CD4-positive, alpha-beta T cell treated with Interleukin-17A for 4 hours (primary cell): ENCODE data around the gene DEFB131B.
"Not testable (repeated sequence)": the region's sequence is repeated elsewhere in the genome, so short reads cannot be mapped to it uniquely, and the experiment has no call there.

Source experiments
- DNase-seq: peaks from one replicate; pipeline ENCODE4 v3.0.0-alpha.2; 2020; ENCODE audit warnings: mixed read lengths

Gene DEFB131B, protein sequence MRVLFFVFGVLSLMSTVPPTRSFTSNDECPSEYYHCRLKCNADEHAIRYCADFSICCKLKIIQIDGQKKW

DNA sequence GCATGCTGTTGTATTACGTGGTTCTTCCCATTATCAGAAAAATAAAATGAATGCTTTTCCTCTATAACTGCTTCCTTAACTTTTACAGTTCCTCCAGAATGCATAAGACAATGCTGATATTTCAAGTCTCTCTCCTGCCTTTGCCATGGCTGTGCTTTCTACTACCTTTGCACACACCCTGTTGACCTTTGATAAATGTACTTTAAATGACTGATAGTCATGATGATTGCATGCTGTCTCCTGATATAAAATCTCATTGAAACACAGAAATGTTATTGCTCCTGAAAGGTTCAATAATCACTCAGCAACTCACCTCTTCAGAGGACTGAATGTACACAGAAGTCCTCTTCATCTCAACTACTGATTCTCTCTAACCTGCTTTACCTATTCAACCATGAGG, at the start of gene DEFB131B:
TSS of gene DEFB131B (plus strand) at position 395 of the 400 bp plus-strand sequence. CDS start at position 395, 0 bp downstream.
- DNase-seq = not testable (repeated sequence)

- not testable (repeated sequence) for DNase-seq
Observed at GRCh38 chr11:71829247-71829646, 49.0 kb upstream of the DEFB131B start.

DNA sequence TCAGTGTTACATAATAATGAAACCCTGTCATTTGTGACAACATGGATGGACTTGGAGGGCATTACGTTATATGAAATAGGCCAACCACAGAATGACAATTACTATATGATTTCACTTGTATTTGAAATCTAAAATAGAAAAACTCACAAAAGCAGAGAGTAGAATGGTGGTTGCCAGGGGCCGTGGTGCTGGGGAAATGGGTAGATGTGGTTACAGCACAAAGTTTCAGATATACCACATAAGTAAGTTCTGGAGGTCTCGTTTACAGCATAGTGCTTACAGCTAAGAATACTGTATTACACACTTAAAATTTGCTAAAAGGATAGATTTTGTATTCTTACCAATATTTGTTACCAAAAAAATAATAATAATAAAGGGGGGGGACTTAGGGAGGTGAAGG, 48.6 kb upstream of the DEFB131B start:
- not testable (repeated sequence) for DNase-seq

GRCh38 chr11:71832811-71833210, 45.4 kb upstream of the DEFB131B start, which contains the start of gene DEFB108B:
Gene DEFB108B (plus strand): TSS chr11:71833200. CDS start chr11:71833200, 0 bp downstream.
- not testable (repeated sequence) for DNase-seq

GRCh38 chr11:71842720-71843119, 35.5 kb upstream of the DEFB131B start:
- not testable (repeated sequence) for DNase-seq

- DNase-seq = not testable (repeated sequence)
Observed at GRCh38 chr11:71843355-71843754, 34.9 kb upstream of the DEFB131B start.

DNA sequence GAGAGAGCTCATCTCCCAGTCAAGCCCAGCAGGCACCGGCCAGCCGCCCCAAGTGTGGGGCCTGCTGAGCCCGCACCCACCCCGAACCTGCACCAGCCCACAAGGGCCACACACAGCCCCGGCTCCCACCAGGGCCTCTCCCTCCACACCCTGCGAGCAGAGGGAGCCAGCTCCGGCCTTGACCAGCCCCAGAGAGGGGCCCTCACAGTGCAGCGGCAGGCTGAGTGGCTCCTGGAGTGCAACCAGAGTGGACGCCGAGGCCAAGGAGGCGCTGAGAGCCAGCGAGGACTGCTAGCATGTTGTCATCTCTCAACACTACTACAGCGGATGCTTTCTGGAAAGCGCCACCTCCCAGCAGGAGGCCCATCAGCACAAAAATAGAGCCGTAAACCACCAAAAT, 34.4 kb upstream of the DEFB131B start:
- no peak for DNase-seq

- not testable (repeated sequence) for DNase-seq
Observed at GRCh38 chr11:71853895-71854294, 24.4 kb upstream of the DEFB131B start.

- DNase-seq = not testable (repeated sequence)
Observed at GRCh38 chr11:71855880-71856279, 22.4 kb upstream of the DEFB131B start.

DNA sequence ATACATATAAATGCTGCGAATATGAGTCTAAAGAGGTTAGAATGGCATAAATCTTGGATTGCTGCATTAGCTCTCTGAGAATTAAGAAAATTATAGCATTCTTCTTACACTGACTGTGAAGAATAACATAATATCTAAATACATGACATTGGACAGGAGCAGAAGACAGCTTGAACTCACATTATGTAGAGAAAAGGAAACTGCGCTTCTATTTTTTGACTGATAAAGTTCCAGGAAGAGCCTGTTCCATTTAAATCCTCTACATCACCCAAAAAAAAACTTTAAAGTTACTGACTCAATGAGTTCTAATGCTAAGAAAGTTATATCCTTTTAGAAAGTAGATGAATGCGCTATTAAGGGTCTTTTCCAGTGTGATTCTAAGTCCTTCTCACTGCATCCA, 17.4 kb upstream of the DEFB131B start:
- DNase-seq = not testable (repeated sequence)

GRCh38 chr11:71863978-71864627, 14.2 kb upstream of the DEFB131B start:
- DNase-seq = peak; percentile 14

DNA sequence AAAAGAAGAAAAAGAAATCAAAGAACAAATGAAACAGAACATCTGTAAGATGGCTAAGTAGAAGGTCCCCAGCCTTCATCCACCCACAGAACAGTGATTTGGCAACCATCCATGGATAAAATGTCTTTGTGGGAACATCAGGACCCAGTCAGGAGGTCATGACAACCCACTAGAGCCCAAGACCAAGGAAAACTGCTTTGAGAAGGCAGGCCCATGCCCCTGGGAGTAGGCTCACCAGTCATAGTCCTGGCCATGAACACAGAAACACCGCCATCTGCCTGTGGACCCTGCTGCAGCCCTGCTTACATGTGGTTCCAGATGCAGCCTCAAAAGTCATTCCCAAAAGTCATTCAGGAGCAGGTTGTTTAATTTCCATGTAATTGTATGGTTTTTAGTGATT, 11.0 kb upstream of the DEFB131B start:
- DNase-seq = not testable (repeated sequence)

DNA sequence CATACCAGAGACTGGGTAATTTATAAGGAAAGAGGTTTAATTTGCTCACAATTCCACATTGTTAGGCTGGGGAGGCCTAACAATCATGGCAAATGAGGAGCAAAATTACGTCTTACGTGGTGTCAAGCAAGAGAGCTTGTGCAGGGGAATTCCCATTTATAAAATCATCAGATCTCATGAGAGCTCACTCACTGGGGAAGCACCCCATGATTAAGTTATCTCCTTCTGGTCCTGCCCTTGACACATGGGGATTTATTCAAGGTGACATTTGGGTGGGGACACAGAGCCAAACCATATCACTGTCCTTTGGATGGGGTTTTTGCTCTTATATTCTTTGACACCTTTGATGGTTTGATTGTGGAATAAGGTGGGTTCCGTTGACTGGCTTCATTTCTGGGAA, 8.3 kb upstream of the DEFB131B start:
- not testable (repeated sequence) for DNase-seq

GRCh38 chr11:71870661-71871060, 7.6 kb upstream of the DEFB131B start:
- DNase-seq = not testable (repeated sequence)

- not testable (repeated sequence) for DNase-seq
Observed at GRCh38 chr11:71876262-71876661, 2.0 kb upstream of the DEFB131B start.

- not testable (repeated sequence) for DNase-seq
Observed at GRCh38 chr11:71885806-71886205, 7.6 kb downstream of the DEFB131B start.

- DNase-seq = not testable (repeated sequence)
Observed at GRCh38 chr11:71888335-71889010, 10.2 kb downstream of the DEFB131B start.

DNA sequence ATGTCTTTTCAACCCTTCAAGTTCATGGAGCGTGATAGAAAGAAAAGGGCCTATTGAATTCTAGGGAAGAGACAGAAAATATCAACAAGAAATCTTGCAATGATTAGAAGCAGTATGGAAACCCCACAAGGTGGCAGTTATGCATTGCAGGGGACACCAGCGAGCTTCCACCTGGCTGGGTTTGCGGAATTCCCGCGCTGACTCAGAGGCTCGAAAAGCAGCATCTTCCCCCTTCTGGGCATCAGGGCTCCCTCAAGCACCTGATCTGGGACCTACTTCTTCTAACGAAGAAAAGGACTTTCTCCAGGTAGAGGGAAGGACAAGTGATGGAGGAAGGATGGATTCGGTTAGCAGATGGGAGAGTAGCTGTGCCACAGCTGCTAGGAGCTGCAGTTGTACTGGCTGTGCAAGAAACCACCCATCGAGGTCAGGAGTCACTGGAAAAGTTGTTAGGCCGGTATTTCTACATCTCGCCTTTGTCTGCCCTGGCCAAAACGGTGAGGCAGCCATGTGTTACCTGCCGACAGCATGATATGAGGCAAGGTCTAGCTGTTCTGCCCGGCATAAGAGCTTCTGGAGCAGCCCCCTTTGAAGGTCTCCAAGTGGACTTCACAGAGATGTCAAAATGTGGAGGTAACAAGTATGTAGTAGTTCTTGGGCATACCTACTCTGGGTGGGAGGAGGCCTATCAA, 11.1 kb downstream of the DEFB131B start:
- not testable (repeated sequence) for DNase-seq

- DNase-seq = no peak
Observed at GRCh38 chr11:71895961-71896360, 17.7 kb downstream of the DEFB131B start.

DNA sequence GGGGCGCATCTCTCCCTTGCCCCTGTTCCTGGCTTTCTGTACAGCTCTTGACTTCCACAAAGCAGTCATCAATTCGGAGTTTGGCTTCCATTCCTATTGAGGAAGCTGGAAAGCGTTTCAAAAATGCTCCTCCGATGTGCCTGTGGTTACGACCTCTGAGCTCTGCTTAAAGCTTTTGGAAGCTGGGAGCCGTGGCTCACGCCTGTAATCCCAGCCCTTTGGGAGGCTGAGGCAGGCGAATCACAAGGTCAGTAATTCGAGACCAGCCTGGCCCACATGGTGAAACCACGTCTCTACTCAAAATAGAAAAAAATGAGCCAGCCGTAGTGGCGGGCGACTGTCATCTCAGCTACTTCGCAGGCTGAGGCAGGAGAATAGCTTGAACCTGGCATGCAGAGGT, 22.9 kb downstream of the DEFB131B start:
- not testable (repeated sequence) for DNase-seq

- peak; percentile 2 for DNase-seq
Observed at GRCh38 chr11:71908218-71908617, 30.0 kb downstream of the DEFB131B start.

DNA sequence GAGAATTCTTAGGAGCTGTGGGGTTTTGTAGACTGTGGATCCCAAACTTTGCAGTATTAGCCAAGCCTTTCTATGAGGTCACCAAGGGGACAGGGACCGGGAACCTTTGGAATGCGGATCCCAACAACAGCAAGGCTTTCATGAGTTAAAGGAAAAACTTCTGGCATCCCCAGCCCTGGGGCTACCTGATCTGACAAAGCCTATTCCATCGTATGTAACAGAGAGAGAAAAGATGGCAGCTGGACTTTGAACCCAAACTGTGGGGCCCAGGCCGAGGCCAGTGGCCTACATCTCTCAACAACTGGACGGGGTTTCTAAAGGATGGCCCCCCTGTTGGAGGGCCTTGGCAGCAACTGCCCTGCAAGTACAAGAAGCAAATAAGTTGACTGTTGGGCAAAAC, 32.5 kb downstream of the DEFB131B start:
- not testable (repeated sequence) for DNase-seq

- DNase-seq = not testable (repeated sequence)
Observed at GRCh38 chr11:71911321-71911985, 33.2 kb downstream of the DEFB131B start.
